OCI-LY1 (cell line): ENCODE measurements around the gene FAM162B.

ENCODE experiments used
- H2AFZ ChIP-seq: fragments of 200-600 bp; sonication (generic), shearing (Covaris generic); 2 replicates; pipeline ENCODE4 v1.6.0; 2014; ENCODE audit warnings: antibody characterized with exemption, mild to moderate bottlenecking, low read length
- H3F3A ChIP-seq: fragments of 200-600 bp; sonication (generic), shearing (Covaris generic); 2 replicates; pipeline ENCODE4 v1.6.0; 2014; ENCODE audit warnings: mild to moderate bottlenecking, antibody characterized with exemption, low read length, moderate library complexity; ENCODE audit not compliant: insufficient read depth
- H3K27ac ChIP-seq: fragments of 200-600 bp; sonication (generic); 2 replicates; pipeline ENCODE4 v1.5.1; 2014; ENCODE audit warnings: low read length, mixed run types, mild to moderate bottlenecking, low read depth; ENCODE audit not compliant: poor library complexity, severe bottlenecking
- H3K27me3 ChIP-seq: fragments of 200-600 bp; sonication (generic); 2 replicates; pipeline ENCODE4 v1.6.0; 2014; ENCODE audit warnings: antibody characterized with exemption, mild to moderate bottlenecking, low read length, moderate library complexity; ENCODE audit not compliant: insufficient read depth
- H3K36me3 ChIP-seq: fragments of 200-600 bp; sonication (generic); 2 replicates; pipeline ENCODE4 v1.6.1; 2014; ENCODE audit warnings: mild to moderate bottlenecking, antibody characterized with exemption, low read length, moderate library complexity, mixed read lengths; ENCODE audit not compliant: insufficient read depth
- H3K4me1 ChIP-seq: fragments of 200-600 bp; sonication (generic); 2 replicates; pipeline ENCODE4 v1.5.1; 2014; ENCODE audit warnings: mild to moderate bottlenecking, low read length, moderate library complexity; ENCODE audit not compliant: insufficient read depth, severe bottlenecking
- H3K4me2 ChIP-seq: fragments of 200-600 bp; sonication (generic), shearing (Covaris generic); 2 replicates; pipeline ENCODE4 v1.6.1; 2014; ENCODE audit warnings: low read length
- H3K4me3 ChIP-seq: fragments of 200-600 bp; sonication (generic); 2 replicates; pipeline ENCODE4 v1.5.1; 2014; ENCODE audit warnings: low read length, low read depth, mild to moderate bottlenecking, mixed read lengths; ENCODE audit not compliant: poor library complexity, severe bottlenecking
- H3K79me2 ChIP-seq: fragments of 200-600 bp; shearing (Covaris generic); 2 replicates; pipeline ENCODE4 v1.6.1; 2016; ENCODE audit warnings: mixed run types, low read length, mixed read lengths; ENCODE audit not compliant: insufficient read depth
- H3K9ac ChIP-seq: fragments of 200-600 bp; sonication (generic), shearing (Covaris generic); 2 replicates; pipeline ENCODE4 v1.6.1; 2014; ENCODE audit warnings: mild to moderate bottlenecking, low read length, mixed read lengths
- H3K9me2 ChIP-seq: fragments of 200-600 bp; sonication (generic), shearing (Covaris generic); 2 replicates; pipeline ENCODE4 v1.6.1; 2014; ENCODE audit warnings: low read depth, mild to moderate bottlenecking, low read length, mixed read lengths
- H3K9me3 ChIP-seq: fragments of 200-600 bp; shearing (Covaris generic); 2 replicates; pipeline ENCODE4 v1.6.1; 2014; ENCODE audit warnings: low read length, mixed read lengths
- H4K20me1 ChIP-seq: fragments of 200-600 bp; sonication (generic), shearing (Covaris generic); 2 replicates; pipeline ENCODE4 v1.6.0; 2016; ENCODE audit warnings: mild to moderate bottlenecking, low read length; ENCODE audit not compliant: insufficient read depth
- EZH2 ChIP-seq: fragments of 200-600 bp; sonication (generic), shearing (Covaris generic); IDR thresholded peaks from 2 replicates; pipeline ENCODE4 v1.8.0; 2017; ENCODE audit warnings: borderline replicate concordance, mixed run types, mild to moderate bottlenecking, antibody characterized with exemption, low read length, moderate library complexity, mixed read lengths
- TF ChIP-seq, protein P1 (sequence below): fragments of 200-600 bp; sonication (generic), shearing (Covaris generic); IDR thresholded peaks from 2 replicates; pipeline ENCODE4 v1.5.1; 2017; ENCODE audit warnings: mild to moderate bottlenecking, antibody characterized with exemption, low read length, moderate library complexity, mixed read lengths

The FAM162B gene

DNA sequence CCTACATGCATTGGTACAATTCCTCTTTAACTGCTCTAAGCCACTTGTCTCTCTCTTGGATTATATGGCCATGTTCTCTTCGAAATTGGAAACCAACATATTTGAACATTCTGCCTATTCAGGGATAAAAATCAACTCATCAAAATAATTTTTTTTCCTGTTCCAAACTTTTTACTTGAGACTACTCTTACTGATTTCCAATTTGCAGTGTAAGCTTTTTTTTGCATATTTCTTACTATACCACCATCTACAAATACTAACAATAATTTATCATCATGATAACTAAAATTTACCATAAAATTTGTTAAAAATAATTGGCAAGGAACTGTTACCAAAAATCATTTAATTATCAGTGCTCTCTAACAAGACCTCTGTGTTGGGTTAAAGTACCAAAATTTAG, 6.9 kb upstream of the FAM162B start:
- no peaks in the 10 kb centered on the region for H3F3A ChIP-seq
- no peaks in the 10 kb centered on the region for H4K20me1 ChIP-seq
- H3K4me2 ChIP-seq: no peak overlapping the region
- H3K9me2 ChIP-seq: no peaks in the 10 kb centered on the region
- no peak overlapping the region for H3K4me3 ChIP-seq
- no peak overlapping the region for H3K9ac ChIP-seq
- H3K27me3 ChIP-seq: no peaks in the 10 kb centered on the region
- no peaks in the 10 kb centered on the region for H3K79me2 ChIP-seq
- no peaks in the 10 kb centered on the region for H3K4me1 ChIP-seq
- no peak overlapping the region for H2AFZ ChIP-seq
- no peak overlapping the region for H3K27ac ChIP-seq
- TF ChIP-seq EZH2: no peak
- TF ChIP-seq, protein P1, sequence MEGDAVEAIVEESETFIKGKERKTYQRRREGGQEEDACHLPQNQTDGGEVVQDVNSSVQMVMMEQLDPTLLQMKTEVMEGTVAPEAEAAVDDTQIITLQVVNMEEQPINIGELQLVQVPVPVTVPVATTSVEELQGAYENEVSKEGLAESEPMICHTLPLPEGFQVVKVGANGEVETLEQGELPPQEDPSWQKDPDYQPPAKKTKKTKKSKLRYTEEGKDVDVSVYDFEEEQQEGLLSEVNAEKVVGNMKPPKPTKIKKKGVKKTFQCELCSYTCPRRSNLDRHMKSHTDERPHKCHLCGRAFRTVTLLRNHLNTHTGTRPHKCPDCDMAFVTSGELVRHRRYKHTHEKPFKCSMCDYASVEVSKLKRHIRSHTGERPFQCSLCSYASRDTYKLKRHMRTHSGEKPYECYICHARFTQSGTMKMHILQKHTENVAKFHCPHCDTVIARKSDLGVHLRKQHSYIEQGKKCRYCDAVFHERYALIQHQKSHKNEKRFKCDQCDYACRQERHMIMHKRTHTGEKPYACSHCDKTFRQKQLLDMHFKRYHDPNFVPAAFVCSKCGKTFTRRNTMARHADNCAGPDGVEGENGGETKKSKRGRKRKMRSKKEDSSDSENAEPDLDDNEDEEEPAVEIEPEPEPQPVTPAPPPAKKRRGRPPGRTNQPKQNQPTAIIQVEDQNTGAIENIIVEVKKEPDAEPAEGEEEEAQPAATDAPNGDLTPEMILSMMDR: no peak
- no peaks in the 10 kb centered on the region for H3K36me3 ChIP-seq
- no peaks in the 10 kb centered on the region for H3K9me3 ChIP-seq

- TF ChIP-seq EZH2: no peak
- TF ChIP-seq, protein P1: no peak
Observed at GRCh38 chr6:116767715-116768114, 2.2 kb upstream of the FAM162B start.

DNA sequence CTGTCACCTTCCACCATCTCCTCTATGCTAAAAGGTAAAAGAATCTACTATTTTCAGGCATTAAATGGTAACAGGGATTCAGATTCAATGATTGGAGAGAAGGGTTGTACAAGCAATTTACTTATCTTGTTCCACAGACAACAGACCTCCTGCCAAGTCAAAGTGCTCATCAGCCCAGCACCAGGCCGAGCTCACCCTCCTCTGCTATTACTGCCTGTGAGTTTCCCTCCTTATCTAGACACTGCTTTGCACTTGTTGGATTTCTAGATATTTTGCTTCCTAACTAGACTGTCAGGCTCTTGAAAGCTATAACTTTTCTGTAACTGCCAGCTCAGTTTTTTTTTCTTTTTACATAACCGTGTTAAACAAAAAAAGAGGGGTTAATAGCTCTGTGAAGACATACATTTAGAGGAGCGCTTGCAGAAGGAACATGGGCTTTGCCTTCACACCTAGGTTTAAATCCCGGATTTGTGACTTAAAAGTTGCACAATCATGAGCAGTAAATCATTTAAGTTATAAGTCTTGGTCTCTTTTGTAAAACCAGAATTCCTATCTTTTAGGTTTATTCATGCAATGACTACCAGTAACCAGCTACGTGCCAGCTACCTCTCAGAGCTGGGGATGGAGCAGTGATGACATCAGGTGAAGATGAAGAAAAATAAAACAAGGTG, 1.1 kb upstream of the FAM162B start:
- Histone ChIP-seq H3K4me2 (no peak overlapping the region), H3K9ac (no peak overlapping the region), H4K20me1 (no peaks in the 10 kb centered on the region), H3K4me3 (no peak overlapping the region), H3K9me3 (no peaks in the 10 kb centered on the region), H2AFZ (no peak overlapping the region), H3F3A (no peaks in the 10 kb centered on the region), H3K9me2 (no peaks in the 10 kb centered on the region), H3K36me3 (no peaks in the 10 kb centered on the region), H3K27ac (no peak overlapping the region), H3K27me3 (no peaks in the 10 kb centered on the region), H3K79me2 (no peaks in the 10 kb centered on the region), H3K4me1 (no peaks in the 10 kb centered on the region)
- TF ChIP-seq EZH2: no peak
- TF ChIP-seq, protein P1: no peak

More at GRCh38 chr6:116767715-116768114, 2.2 kb upstream of the FAM162B start:
- Histone ChIP-seq H2AFZ (no peak overlapping the region), H3K4me3 (no peak overlapping the region), H4K20me1 (no peaks in the 10 kb centered on the region), H3K36me3 (no peaks in the 10 kb centered on the region), H3K9me3 (no peaks in the 10 kb centered on the region), H3K27ac (no peak overlapping the region), H3K4me1 (no peaks in the 10 kb centered on the region), H3K9me2 (no peaks in the 10 kb centered on the region), H3K4me2 (no peak overlapping the region), H3F3A (no peaks in the 10 kb centered on the region), H3K27me3 (no peaks in the 10 kb centered on the region), H3K9ac (no peak overlapping the region), H3K79me2 (no peaks in the 10 kb centered on the region)
